OCI-LY7 (cell line): Measurements from ENCODE around the gene AAK1.

Experiments
- EZH2phosphoT487 ChIP-seq: fragments of 200-600 bp; sonication (generic); IDR thresholded peaks from 2 replicates; pipeline ENCODE4 v1.6.1; 2018; ENCODE audit warnings: low read depth, borderline replicate concordance, mild to moderate bottlenecking, mixed run types, antibody characterized with exemption, low read length, moderate library complexity, mixed read lengths
- TF ChIP-seq, protein P1 (sequence below): fragments of 200-600 bp; sonication (generic); conservative IDR thresholded peaks from 2 replicates; pipeline ENCODE4 v1.5.1; 2014; ENCODE audit warnings: mild to moderate bottlenecking, antibody characterized with exemption, low read length, moderate library complexity, mixed read lengths

DNA sequence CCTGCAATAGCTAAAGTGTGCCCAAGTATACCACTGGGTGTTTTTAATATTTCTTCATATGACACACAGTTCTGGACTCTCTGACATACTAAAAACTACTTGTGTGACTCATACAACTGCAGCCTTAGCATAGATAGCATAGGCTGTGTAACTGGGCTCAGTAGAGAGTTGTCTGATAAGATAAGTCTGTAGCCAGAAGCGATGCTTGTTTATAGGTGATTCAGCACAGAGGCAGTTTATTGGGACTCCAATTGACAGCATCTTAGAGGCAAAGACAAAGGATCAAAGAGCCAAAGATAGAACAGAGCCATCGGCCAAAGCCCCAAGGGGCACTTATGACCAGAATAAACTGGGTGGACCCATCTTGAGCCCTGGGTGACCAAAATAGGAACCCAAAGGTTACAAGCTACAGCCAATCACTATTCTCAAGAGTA is 42.3 kb downstream of the AAK1 start:
- TF ChIP-seq, protein P1, sequence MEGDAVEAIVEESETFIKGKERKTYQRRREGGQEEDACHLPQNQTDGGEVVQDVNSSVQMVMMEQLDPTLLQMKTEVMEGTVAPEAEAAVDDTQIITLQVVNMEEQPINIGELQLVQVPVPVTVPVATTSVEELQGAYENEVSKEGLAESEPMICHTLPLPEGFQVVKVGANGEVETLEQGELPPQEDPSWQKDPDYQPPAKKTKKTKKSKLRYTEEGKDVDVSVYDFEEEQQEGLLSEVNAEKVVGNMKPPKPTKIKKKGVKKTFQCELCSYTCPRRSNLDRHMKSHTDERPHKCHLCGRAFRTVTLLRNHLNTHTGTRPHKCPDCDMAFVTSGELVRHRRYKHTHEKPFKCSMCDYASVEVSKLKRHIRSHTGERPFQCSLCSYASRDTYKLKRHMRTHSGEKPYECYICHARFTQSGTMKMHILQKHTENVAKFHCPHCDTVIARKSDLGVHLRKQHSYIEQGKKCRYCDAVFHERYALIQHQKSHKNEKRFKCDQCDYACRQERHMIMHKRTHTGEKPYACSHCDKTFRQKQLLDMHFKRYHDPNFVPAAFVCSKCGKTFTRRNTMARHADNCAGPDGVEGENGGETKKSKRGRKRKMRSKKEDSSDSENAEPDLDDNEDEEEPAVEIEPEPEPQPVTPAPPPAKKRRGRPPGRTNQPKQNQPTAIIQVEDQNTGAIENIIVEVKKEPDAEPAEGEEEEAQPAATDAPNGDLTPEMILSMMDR = no peak
- no peak for TF ChIP-seq EZH2phosphoT487
